Adipose tissue (tissue), 3 donors: ENCODE results near the gene SENP6. TPM values are rescaled to one million over a fixed set of nuclear protein-coding genes. Genes with fewer than 3 reads are reported as not detected.
"Not testable (repeated sequence)": the region's sequence is repeated elsewhere in the genome, so short reads cannot be mapped to it uniquely, and the experiment has no call there.

Source experiments
- H3K27ac ChIP-seq: one replicate; pipeline ENCODE4 v1.5.1; 2013; ENCODE audit warnings: low read depth, low read length
- WGBS, 3 donors: extraction: QIAGEN DNeasy Blood & Tissue Kit; methylation state at CpG; one replicate each; pipeline ENCODE4 v1.1.7; 2013; 5-methylcytosine and 5-hydroxymethylcytosine counted together
- polyA plus RNA-seq, 3 donors: library from polyadenylated mRNA; stranded (reverse); fragments of 200-250 nt; gene quantifications; one replicate each; pipeline ENCODE4 v1.2.3, GENCODE V29; 2013
- donor health status: healthy with polysubstance abuse.
- donor health status: Bipolar disorder and iron deficiency.
- donor health status: healthy.

The SENP6 gene
- polyA plus RNA-seq, 3 donors = 16.1 to 29.4 (median 29.1) TPM

GRCh38 chr6:75626561-75626960 is 24.9 kb downstream of the SENP6 start:
- 93 to 97% (median 96%) methylated on average over 2 of the region's 2 CpGs for WGBS, 3 donors
- H3K27ac ChIP-seq = no peak overlapping the region

GRCh38 chr6:75627708-75628107 is 26.0 kb downstream of the SENP6 start:
- not testable (repeated sequence) for H3K27ac ChIP-seq
- WGBS, 3 donors = 97 to 99% (median 98%) methylated on average over 9 of the region's 9 CpGs

GRCh38 chr6:75631859-75632635 is 30.4 kb downstream of the SENP6 start:
- WGBS, 3 donors = 86 to 90% (median 89%) methylated on average over 5 of the region's 5 CpGs
- H3K27ac ChIP-seq = no peak overlapping the region

- WGBS, 3 donors = 51 to 87% (median 82%) methylated on average over 1 of the region's 1 CpG
- H3K27ac ChIP-seq = no peak overlapping the region
Measured at GRCh38 chr6:75633045-75633444, 31.4 kb downstream of the SENP6 start.

- no peak overlapping the region for H3K27ac ChIP-seq
- WGBS, 3 donors = 93 to 96% (median 95%) methylated on average over 5 of the region's 5 CpGs
Measured at GRCh38 chr6:75642311-75642710, 40.6 kb downstream of the SENP6 start.

- WGBS, 3 donors = 95 to 97% (median 96%) methylated on average over 1 of the region's 1 CpG
Measured at GRCh38 chr6:75643173-75643572, 41.5 kb downstream of the SENP6 start.

GRCh38 chr6:75656479-75656878 is 54.8 kb downstream of the SENP6 start:
- H3K27ac ChIP-seq = no peak overlapping the region

More at GRCh38 chr6:75643173-75643572, 41.5 kb downstream of the SENP6 start:
- H3K27ac ChIP-seq = no peak overlapping the region

- H3K27ac ChIP-seq = no peak overlapping the region
- 72 to 81% (median 76%) methylated on average over 3 of the region's 3 CpGs for WGBS, 3 donors
Measured at GRCh38 chr6:75657327-75657726, 55.6 kb downstream of the SENP6 start.

GRCh38 chr6:75666592-75666991 is 64.9 kb downstream of the SENP6 start:
- 81 to 97% (median 90%) methylated on average over 4 of the region's 4 CpGs for WGBS, 3 donors
- no peak overlapping the region for H3K27ac ChIP-seq

- H3K27ac ChIP-seq = no peak overlapping the region
- WGBS, 3 donors = 84 to 91% (median 84%) methylated on average over 8 of the region's 8 CpGs
Measured at GRCh38 chr6:75673884-75674283, 72.2 kb downstream of the SENP6 start.

GRCh38 chr6:75676377-75676776 is 74.7 kb downstream of the SENP6 start:
- WGBS, 3 donors = 97 to 100% (median 97%) methylated on average over 1 of the region's 1 CpG
- H3K27ac ChIP-seq = no peak overlapping the region

GRCh38 chr6:75682548-75682947 is 80.9 kb downstream of the SENP6 start:
- WGBS, 3 donors = 85 to 100% (median 95%) methylated on average over 1 to 2 of the region's 2 CpGs
- not testable (repeated sequence) for H3K27ac ChIP-seq

- H3K27ac ChIP-seq = not testable (repeated sequence)
- 97 to 98% (median 97%) methylated on average over 2 of the region's 2 CpGs for WGBS, 3 donors
Measured at GRCh38 chr6:75683005-75683404, 81.3 kb downstream of the SENP6 start.

- 92 to 96% (median 94%) methylated on average over 5 of the region's 5 CpGs for WGBS, 3 donors
Measured at GRCh38 chr6:75687535-75687934, 85.9 kb downstream of the SENP6 start.

GRCh38 chr6:75687937-75688336 is 86.3 kb downstream of the SENP6 start:
- H3K27ac ChIP-seq = not testable (repeated sequence)
- WGBS, 3 donors = 91 to 95% (median 95%) methylated on average over 8 of the region's 8 CpGs

More at GRCh38 chr6:75687535-75687934, 85.9 kb downstream of the SENP6 start:
- not testable (repeated sequence) for H3K27ac ChIP-seq

- WGBS, 3 donors = 83 to 91% (median 90%) methylated on average over 7 of the region's 7 CpGs
- no peak overlapping the region for H3K27ac ChIP-seq
Measured at GRCh38 chr6:75689576-75689975, 87.9 kb downstream of the SENP6 start.

- WGBS, 3 donors = 86 to 96% (median 91%) methylated on average over 6 of the region's 6 CpGs
- no peak overlapping the region for H3K27ac ChIP-seq
Measured at GRCh38 chr6:75691012-75691411, 89.3 kb downstream of the SENP6 start.

- 74 to 88% (median 81%) methylated on average over 1 of the region's 1 CpG for whole genome bisulfite sequencing, 3 donors
- no peak overlapping the region for H3K27ac ChIP-seq
Measured at GRCh38 chr6:75693534-75693933, 91.9 kb downstream of the SENP6 start.

GRCh38 chr6:75694406-75694805 is 92.7 kb downstream of the SENP6 start:
- H3K27ac ChIP-seq = no peak overlapping the region

GRCh38 chr6:75708334-75708733 is 106.7 kb downstream of the SENP6 start:
- WGBS, 3 donors = 98 to 99% (median 98%) methylated on average over 4 of the region's 4 CpGs
- H3K27ac ChIP-seq = not testable (repeated sequence)
